NCI-H187 (cell line): Measurements from ENCODE around the gene SLC2A11.

ENCODE experiments used
- DNase-seq, 2 experiments: peaks; one replicate each; lab custom pipeline; 2025; lab: John Stamatoyannopoulos, UW

Gene SLC2A11, protein sequence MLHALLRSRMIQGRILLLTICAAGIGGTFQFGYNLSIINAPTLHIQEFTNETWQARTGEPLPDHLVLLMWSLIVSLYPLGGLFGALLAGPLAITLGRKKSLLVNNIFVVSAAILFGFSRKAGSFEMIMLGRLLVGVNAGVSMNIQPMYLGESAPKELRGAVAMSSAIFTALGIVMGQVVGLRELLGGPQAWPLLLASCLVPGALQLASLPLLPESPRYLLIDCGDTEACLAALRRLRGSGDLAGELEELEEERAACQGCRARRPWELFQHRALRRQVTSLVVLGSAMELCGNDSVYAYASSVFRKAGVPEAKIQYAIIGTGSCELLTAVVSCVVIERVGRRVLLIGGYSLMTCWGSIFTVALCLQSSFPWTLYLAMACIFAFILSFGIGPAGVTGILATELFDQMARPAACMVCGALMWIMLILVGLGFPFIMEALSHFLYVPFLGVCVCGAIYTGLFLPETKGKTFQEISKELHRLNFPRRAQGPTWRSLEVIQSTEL

DNA sequence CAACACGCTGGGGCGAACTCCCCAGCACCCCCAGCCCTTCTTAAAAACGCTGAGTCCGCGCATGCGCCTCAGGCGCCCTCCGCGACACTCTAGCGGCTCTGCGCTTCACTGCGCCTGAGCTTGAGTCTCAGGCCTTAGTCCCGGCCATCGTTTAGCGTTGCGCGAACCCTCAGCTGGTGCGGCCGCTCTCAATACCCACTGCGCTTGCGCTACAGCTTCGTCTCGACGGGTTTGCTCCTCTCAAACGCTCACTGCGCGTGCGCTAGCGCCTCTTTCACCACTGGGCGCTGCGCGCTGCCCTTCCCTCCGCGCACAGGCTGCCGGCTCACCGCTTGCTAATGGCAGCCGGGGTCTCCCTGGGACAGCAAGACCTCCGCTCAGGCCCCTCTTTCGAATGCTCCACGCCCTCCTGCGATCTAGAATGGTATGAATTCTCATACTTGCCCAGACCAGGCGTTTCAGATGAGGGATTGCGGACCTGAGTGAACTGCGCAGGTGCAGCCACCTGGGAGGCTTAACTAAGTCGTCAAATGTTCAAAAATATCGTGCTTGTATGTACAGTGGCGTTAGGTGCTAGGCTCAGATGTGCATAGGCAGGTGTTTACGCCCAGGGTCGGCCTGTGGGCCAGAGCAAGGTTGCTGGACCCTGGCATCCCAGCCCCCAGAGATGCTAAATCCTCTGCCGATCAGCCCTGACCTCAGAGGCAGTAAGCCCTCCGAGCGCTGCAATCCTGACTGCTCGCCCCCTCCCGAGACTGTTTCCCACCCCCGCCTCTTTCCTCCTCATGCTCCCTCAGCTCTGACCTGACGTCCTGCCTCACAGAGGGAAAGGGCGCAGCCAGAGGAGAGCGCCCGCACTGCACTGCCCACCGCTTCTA lies at the start of gene SLC2A11:
Gene SLC2A11 (plus strand): TSS at position 270 of the 878 bp plus-strand sequence. CDS start 125 bp downstream, at position 395.
- DNase-seq: peak; percentile 82 to 87

DNA sequence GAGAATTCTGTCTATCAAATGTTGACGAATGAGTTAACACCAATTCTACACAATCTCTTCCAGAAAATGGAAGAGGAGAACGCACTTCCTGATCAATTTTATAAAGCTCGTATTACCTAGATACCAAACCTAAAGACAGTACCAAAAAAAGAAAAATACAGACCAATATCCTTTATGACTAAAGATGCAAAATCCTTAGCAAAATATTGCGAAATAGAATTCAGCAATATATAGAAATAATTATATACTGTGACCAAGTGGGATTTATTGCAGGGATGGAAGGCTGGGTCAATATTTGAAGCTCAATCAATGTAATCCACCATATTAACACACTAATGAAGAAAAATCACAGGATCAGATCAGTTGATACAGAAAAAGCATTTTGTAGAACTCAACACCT lies 45.3 kb upstream of the SLC2A11 start:
- DNase-seq: no peak

DNA sequence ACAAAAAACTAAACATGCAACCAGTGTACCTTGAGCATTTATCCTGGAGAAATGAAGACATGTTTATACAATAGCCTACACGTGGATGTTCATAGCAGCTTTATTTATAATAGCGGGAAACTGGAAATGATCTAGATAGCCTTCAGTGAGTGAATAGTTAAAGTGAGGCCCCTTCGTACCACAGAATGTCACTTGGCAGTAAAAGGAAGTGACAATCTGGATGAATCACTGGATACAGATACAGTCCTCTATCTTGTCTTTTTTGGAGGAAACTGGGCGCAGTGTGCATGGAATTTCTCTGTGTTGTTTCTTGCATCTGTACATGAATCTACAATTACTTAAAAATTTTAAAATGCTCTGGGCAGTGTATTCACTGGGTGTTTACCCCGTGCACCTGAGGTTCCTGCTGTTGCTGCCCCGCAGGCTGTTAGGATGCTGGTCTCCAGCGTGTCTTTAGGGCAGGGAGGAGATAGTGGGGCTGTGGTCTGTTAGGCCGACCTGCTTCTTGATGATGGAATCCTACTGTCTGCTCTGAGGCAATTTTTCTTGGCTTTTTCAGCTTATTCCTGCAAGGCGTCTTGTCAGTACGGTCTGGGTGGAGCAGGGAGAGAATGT lies 42.0 kb upstream of the SLC2A11 start:
- no peak for DNase-seq

GRCh38 chr22:23816156-23816976 lies 41.3 kb upstream of the SLC2A11 start:
- no peak for DNase-seq

GRCh38 chr22:23817146-23817545 lies 40.5 kb upstream of the SLC2A11 start:
- no peak for DNase-seq

DNA sequence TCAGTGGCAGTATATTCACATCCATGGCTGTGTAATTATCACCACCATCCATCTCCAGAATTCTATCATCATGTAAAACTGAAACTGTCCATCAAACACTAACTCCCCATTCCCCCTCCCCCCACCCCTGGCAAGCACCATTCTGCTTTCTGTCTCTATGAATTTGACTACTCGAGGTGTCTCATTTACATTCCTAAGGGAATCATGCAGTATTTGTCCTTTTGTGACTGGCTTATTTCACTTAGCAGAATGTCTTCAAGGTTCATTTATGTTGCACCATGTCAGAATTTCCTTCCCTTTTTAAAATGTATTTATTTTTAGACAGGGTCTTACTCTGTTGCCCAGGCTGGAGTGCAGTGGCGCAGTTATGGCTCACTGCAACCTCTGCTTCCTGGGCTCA lies 39.1 kb upstream of the SLC2A11 start:
- no peak for DNase-seq

GRCh38 chr22:23820748-23821211 lies 36.9 kb upstream of the SLC2A11 start:
- no peak for DNase-seq

DNA sequence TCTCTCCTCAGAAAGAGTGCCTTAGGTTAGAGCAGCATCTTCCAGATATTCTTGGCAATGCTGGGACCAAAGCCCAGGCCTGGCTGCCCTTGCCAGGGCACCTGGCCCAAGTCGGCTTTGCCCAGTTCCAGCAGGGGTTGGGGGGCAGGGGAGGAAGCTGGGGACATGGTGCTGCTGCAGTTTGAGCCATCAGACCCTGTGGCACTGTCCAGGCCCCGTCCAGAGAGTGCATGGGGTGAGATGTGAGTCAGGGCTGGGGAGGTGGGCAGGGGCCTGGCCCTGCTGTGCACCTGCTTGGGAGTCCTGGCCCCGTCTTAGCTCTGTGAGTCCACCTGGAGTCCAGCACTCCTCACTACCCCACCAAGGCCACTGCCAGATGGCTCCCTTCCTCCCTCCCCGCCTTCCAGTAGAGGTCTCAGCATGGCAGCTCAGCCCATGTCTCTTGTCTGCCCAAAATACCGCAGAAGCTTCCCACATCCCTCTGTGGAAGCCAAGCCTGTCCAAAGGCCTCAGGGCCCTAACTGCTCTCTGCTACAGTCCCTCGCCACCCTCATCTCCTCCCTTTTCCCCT lies 35.5 kb upstream of the SLC2A11 start:
- no peak for DNase-seq

DNA sequence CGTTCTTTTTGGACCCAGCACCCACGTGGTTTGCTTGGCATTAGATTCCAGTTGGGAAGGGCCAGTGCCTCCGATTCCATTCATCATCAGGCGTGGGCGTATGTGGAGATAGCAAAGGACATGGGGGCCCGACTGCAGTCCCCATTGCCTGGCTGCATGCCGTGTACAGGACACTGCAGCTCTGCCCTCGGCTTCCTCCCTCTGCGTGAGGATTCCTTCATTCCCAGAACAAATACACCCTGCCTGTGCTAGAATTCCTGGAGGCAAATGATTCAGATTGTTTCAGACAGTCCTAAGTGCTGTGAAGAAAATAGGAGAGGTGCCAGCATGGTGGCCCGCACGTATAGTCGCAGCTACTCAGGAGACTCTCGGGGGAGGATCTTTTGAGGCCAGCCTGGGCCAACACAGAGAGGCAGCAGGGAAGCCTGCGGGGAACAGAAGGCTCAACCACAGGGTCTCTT lies 34.3 kb upstream of the SLC2A11 start:
- DNase-seq: no peak

DNA sequence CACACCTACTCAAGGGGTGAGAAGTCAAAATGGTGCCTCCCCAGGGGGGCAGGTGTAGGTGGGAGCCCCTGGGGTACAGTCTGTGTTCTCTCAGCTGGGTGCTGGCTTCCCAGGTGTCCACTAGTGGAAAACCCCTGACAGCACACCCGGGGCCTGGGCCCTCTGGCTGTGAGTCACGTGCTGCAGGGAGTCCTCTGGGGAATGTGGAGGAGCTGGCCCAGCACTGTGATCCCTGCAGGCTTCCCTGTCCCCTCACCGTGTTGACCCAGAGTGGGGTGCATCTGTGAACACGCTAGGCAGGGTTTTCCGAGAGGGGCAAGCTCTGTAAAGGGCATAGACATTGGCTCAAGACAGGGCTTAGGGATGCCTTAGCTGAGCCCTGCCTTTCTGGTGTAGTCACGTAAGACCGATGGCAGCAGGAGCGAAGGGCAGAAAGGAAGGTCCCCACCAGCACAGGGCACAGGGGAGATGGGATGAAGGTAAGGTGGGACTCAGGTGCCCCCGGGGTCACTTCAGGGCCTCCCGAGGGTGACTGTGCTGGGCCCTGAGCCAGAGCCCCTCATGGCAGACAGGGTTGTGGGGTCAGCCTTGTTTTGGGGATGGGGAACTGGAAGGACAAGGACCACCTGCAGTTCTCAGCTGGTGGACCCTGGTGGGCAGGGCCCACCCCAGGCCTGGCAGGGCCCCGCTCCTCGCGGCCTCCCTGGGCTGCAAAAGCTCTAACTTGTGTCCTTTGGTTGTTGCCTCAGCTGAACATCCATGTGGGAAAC lies 33.0 kb upstream of the SLC2A11 start:
- DNase-seq: no peak

DNA sequence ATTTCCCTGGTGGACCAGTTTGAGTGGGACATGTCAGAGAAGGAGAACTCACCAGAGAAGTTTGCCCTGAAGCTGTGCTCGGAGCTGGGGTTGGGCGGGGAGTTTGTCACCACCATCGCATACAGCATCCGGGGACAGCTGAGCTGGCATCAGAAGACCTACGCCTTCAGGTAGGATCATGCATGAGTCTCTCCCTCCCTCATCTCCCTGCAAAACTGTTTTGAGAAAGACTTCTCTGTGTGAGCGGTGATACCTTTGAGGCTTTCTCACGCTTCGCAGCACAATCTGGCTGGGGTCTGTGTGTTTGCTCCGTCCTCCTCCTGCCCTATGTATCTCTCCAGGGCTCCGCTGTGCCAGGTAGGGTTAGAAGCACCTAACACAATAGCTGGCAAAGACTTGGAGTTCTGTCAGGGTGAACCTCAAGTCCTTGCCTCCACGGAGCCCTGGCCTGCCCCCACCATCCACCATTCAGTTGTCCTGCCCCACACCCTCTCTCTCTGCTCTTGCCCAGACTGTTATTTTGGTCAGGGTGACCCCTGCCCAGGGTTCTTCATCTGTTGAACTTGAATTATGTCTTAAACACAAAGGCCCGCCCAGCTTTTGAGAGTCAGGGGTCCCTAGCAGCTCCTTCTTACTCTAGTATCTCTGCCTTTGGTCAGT lies 32.3 kb upstream of the SLC2A11 start:
- DNase-seq: no peak

GRCh38 chr22:23826510-23827350 lies 30.9 kb upstream of the SLC2A11 start:
- no peak for DNase-seq

- no peak for DNase-seq
Observed at GRCh38 chr22:23827351-23827995, 30.2 kb upstream of the SLC2A11 start.

- no peak for DNase-seq
Observed at GRCh38 chr22:23828800-23829680, 28.6 kb upstream of the SLC2A11 start.

- DNase-seq: no peak
Observed at GRCh38 chr22:23829845-23830372, 27.8 kb upstream of the SLC2A11 start.

GRCh38 chr22:23831261-23831660 lies 26.4 kb upstream of the SLC2A11 start:
- no peak for DNase-seq

GRCh38 chr22:23831781-23832180 lies 25.9 kb upstream of the SLC2A11 start:
- DNase-seq: no peak
